GM23338 (cell line): ENCODE measurements around the gene F9. TPM values are rescaled to one million over a fixed set of nuclear protein-coding genes. Genes with fewer than 3 reads are reported as not detected.
"Not testable (repeated sequence)": the region's sequence is repeated elsewhere in the genome, so short reads cannot be mapped to it uniquely, and the experiment has no call there.

Source experiments
- ATAC-seq: fragments of 200-7000 bp; cut with Tn5 transposase; 3 replicates; pipeline ENCODE4 v1.9.1; 2020
- DNase-seq: peaks from one replicate; pipeline ENCODE4 v3.0.0-alpha.2; 2015; ENCODE audit warnings: low spot score
- H2AFZ ChIP-seq: fragments of 200-600 bp; sonication (generic); 2 replicates; pipeline ENCODE4 v1.8.0; 2016; ENCODE audit warnings: antibody characterized with exemption, mild to moderate bottlenecking, moderate library complexity
- H3F3A ChIP-seq: fragments of 200-600 bp; sonication (generic); replicated peaks from 2 replicates; pipeline ENCODE4 v1.8.0; 2017; ENCODE audit warnings: antibody characterized with exemption, mixed run types, low read depth
- H3K27ac ChIP-seq: fragments of 200-600 bp; sonication (generic); 2 replicates; pipeline ENCODE4 v1.6.1; 2016; ENCODE audit warnings: low read depth
- H3K27me3 ChIP-seq: fragments of 200-600 bp; sonication (generic); 2 replicates; pipeline ENCODE4 v1.8.0; 2016; ENCODE audit warnings: mild to moderate bottlenecking, mixed run types, moderate library complexity; ENCODE audit not compliant: insufficient read depth
- H3K36me3 ChIP-seq: fragments of 200-600 bp; sonication (generic); 2 replicates; pipeline ENCODE4 v1.8.0; 2016; ENCODE audit warnings: mild to moderate bottlenecking; ENCODE audit not compliant: insufficient read depth
- H3K4me1 ChIP-seq: fragments of 200-600 bp; sonication (generic); 2 replicates; pipeline ENCODE4 v1.8.0; 2016; ENCODE audit warnings: mild to moderate bottlenecking, moderate library complexity; ENCODE audit not compliant: insufficient read depth
- H3K4me2 ChIP-seq: fragments of 200-600 bp; sonication (generic); 2 replicates; pipeline ENCODE4 v1.7.1; 2017; ENCODE audit warnings: mixed run types
- H3K4me3 ChIP-seq: fragments of 200-600 bp; sonication (generic); 2 replicates; pipeline ENCODE4 v1.6.1; 2016; ENCODE audit warnings: mixed run types
- H3K79me2 ChIP-seq: fragments of 200-600 bp; sonication (generic); replicated peaks from 2 replicates; pipeline ENCODE4 v1.8.0; 2017; ENCODE audit warnings: mild to moderate bottlenecking; ENCODE audit not compliant: insufficient read depth
- H3K9me2 ChIP-seq: fragments of 200-600 bp; sonication (generic); 2 replicates; pipeline ENCODE4 v1.8.0; 2017; ENCODE audit not compliant: insufficient read depth
- H4K20me1 ChIP-seq: fragments of 200-600 bp; sonication (generic); replicated peaks from 2 replicates; pipeline ENCODE4 v1.8.0; 2017; ENCODE audit warnings: mild to moderate bottlenecking; ENCODE audit not compliant: insufficient read depth
- H3K27ac Mint-ChIP-seq: 2 replicates; pipeline ENCODE4 v1.8.0; 2020; ENCODE audit warnings: inconsistent platforms, mild to moderate bottlenecking, moderate library complexity, mixed read lengths
- H3K27me3 Mint-ChIP-seq: 3 replicates; pipeline ENCODE4 v1.8.0; 2022; ENCODE audit warnings: low read depth, mild to moderate bottlenecking, moderate library complexity, mixed read lengths, inconsistent platforms; ENCODE audit not compliant: insufficient read depth, poor library complexity
- H3K36me3 Mint-ChIP-seq: 3 replicates; pipeline ENCODE4 v1.8.0; 2021; ENCODE audit warnings: low read depth, mild to moderate bottlenecking, inconsistent platforms, moderate library complexity, mixed read lengths
- H3K4me1 Mint-ChIP-seq: 3 replicates; pipeline ENCODE4 v1.8.0; 2020; ENCODE audit warnings: mild to moderate bottlenecking, inconsistent platforms, mixed read lengths
- H3K4me3 Mint-ChIP-seq: 3 replicates; pipeline ENCODE4 v1.8.0; 2021; ENCODE audit warnings: moderate library complexity, mild to moderate bottlenecking, inconsistent platforms, mixed read lengths
- H3K9me3 Mint-ChIP-seq: 3 replicates; pipeline ENCODE4 v1.8.0; 2020; ENCODE audit warnings: moderate library complexity, mild to moderate bottlenecking, inconsistent platforms, mixed read lengths
- CTCF ChIP-seq, 2 experiments: fragments of 200-600 bp in 1 of 2; sonication (generic) in 1 of 2; conservative IDR thresholded peaks; 2 replicates each; pipeline versions ENCODE4 v1.5.1 to v1.6.1; 2016 to 2017; ENCODE audit warnings: antibody characterized with exemption in 2 of 2, low read depth in 2 of 2, mild to moderate bottlenecking in 2 of 2, moderate library complexity in 1 of 2
- ETS1 ChIP-seq: IDR thresholded peaks from 2 replicates; pipeline ENCODE4 v1.6.1; 2016; ENCODE audit warnings: antibody characterized with exemption
- EZH2 ChIP-seq: fragments of 200-600 bp; sonication (generic); IDR thresholded peaks from one replicate; pipeline ENCODE4 v1.8.0; 2017; ENCODE audit warnings: antibody characterized with exemption, mild to moderate bottlenecking, low read depth; ENCODE audit not compliant: unreplicated experiment
- JUNB ChIP-seq: IDR thresholded peaks from one replicate; pipeline ENCODE4 v1.6.1; 2016; ENCODE audit warnings: antibody characterized with exemption; ENCODE audit not compliant: unreplicated experiment
- NANOG ChIP-seq: IDR thresholded peaks from 2 replicates; pipeline ENCODE4 v1.6.1; 2016; ENCODE audit warnings: antibody characterized with exemption, borderline replicate concordance
- POLR2AphosphoS5 ChIP-seq: IDR thresholded peaks from 2 replicates; pipeline ENCODE4 v1.6.1; 2016; ENCODE audit warnings: antibody characterized with exemption, low read depth
- REST ChIP-seq: IDR thresholded peaks from one replicate; pipeline ENCODE4 v1.6.1; 2018; ENCODE audit warnings: antibody characterized with exemption; ENCODE audit not compliant: unreplicated experiment
- STAT1 ChIP-seq: IDR thresholded peaks from one replicate; pipeline ENCODE4 v1.6.1; 2016; ENCODE audit warnings: antibody characterized with exemption; ENCODE audit not compliant: unreplicated experiment
- ZNF114 ChIP-seq: fragments of 250-450 bp; sonication (Bioruptor Pico); IDR thresholded peaks from 2 replicates; pipeline ENCODE4 v1.5.0; 2020; ENCODE audit warnings: mild to moderate bottlenecking, moderate library complexity
- ZNF331 ChIP-seq: fragments of 250-450 bp; sonication (Bioruptor Pico); IDR thresholded peaks from 2 replicates; pipeline ENCODE4 v1.5.0; 2020; ENCODE audit warnings: low read depth, mild to moderate bottlenecking, moderate library complexity
- ZNF462 ChIP-seq: fragments of 250-450 bp; sonication (Bioruptor Pico); IDR thresholded peaks from 2 replicates; pipeline ENCODE4 v1.5.0; 2020; ENCODE audit warnings: mild to moderate bottlenecking, moderate library complexity
- polyA plus RNA-seq: library from polyadenylated mRNA; unstranded; fragments of >200 nt; fragmentation: Nextera tagmentation; extraction: Ambion mirVana; gene quantifications from 2 replicates; pipeline ENCODE4 v1.2.1, GENCODE V29; 2016
- total RNA-seq: library from RNA; depleted of rRNA; stranded (reverse); fragments of >200 nt; shearing (Covaris generic); gene quantifications from 2 replicates; pipeline ENCODE4 v1.2.3, GENCODE V29; 2014

Gene F9
- total and polyA plus RNA-seq, 2 experiments from 2014 or later: not detected

GRCh38 chrX:139528829-139529228 is 1.7 kb upstream of the F9 start:
- H3K27me3 Mint-ChIP-seq, H3K36me3 Mint-ChIP-seq, H2AFZ ChIP-seq, H3K4me1 ChIP-seq, ATAC-seq, H3K4me1 Mint-ChIP-seq, H3K4me3 Mint-ChIP-seq, H3K27ac ChIP-seq, H3K9me2 ChIP-seq, H3K79me2 ChIP-seq, H4K20me1 ChIP-seq, H3K27me3 ChIP-seq, H3K4me2 ChIP-seq, DNase-seq, H3K9me3 Mint-ChIP-seq, H3F3A ChIP-seq, H3K36me3 ChIP-seq, H3K27ac Mint-ChIP-seq, H3K4me3 ChIP-seq: not testable (repeated sequence)

- Histone ChIP-seq H3K79me2 (no peaks in the 10 kb centered on the region), H3K9me2 (no peaks in the 10 kb centered on the region), H3K4me3 (no peak overlapping the region), H3F3A (no peaks in the 10 kb centered on the region), H3K27ac (no peak overlapping the region), H2AFZ (no peak overlapping the region), H4K20me1 (no peaks in the 10 kb centered on the region), H3K36me3 (no peaks in the 10 kb centered on the region), H3K4me1 (no peaks in the 10 kb centered on the region), H3K4me2 (no peak overlapping the region), H3K27me3 (no peaks in the 10 kb centered on the region)
- H3K36me3 Mint-ChIP-seq: no peaks in the 10 kb centered on the region
- H3K4me1 Mint-ChIP-seq: no peaks in the 10 kb centered on the region
- ATAC-seq (no peak), DNase-seq (no peak)
- H3K4me3 Mint-ChIP-seq: no peak overlapping the region
- no peak overlapping the region for H3K27ac Mint-ChIP-seq
- H3K9me3 Mint-ChIP-seq: no peaks in the 10 kb centered on the region
- H3K27me3 Mint-ChIP-seq: no peaks in the 10 kb centered on the region
- TF ChIP-seq ETS1 (no peak), ZNF462 (CRISPR knock-in tag) (no peak), STAT1 (no peak), JUNB (no peak), CTCF (conservative IDR thresholded peaks at IDR 0.05; ENCODE audit: low read depth in 2 of 2) (no peak), EZH2 (no peak), REST (no peak), ZNF331 (CRISPR knock-in tag) (no peak), POLR2AphosphoS5 (no peak), NANOG (no peak), ZNF114 (no peak)
Observed at GRCh38 chrX:139532834-139533233, 2.3 kb downstream of the F9 start.
